Measurements from ENCODE around the gene IRX4.

- TF ChIP-seq CTCF (IDR thresholded peaks at IDR 0.05; ENCODE audit: extremely low read depth in 1 of 2, insufficient read depth in 1 of 2, low read depth in 1 of 2, low read length in 2 of 2), result no peak
- TF ChIP-seq POLR2A (IDR thresholded peaks at IDR 0.05; ENCODE audit: low read depth, low read length), result no peak
- TF ChIP-seq EZH2 (IDR thresholded peaks at IDR 0.05; ENCODE audit: borderline replicate concordance, low read depth, low read length, severe bottlenecking), result no peak
- TF ChIP-seq MAX (IDR thresholded peaks at IDR 0.05; ENCODE audit: insufficient read depth, insufficient read length), result no peak
- no peak for TF ChIP-seq GATA2 (IDR thresholded peaks at IDR 0.05; ENCODE audit: insufficient read depth, insufficient read length, low read depth, low read length)
- TF ChIP-seq POLR2AphosphoS5 (IDR thresholded peaks at IDR 0.05; ENCODE audit: insufficient read depth, low read depth, low read length), result no peak
- TF ChIP-seq FOS (IDR thresholded peaks at IDR 0.05; ENCODE audit: borderline replicate concordance, insufficient read depth, low read length), result no peak
- TF ChIP-seq JUN (IDR thresholded peaks at IDR 0.05; ENCODE audit: borderline replicate concordance, insufficient read depth, insufficient read length, low read depth), result no peak
These were observed 30.9 kb upstream of the IRX4 start for GRCh38 chr5:1913578-1913977.
